CD4-positive, alpha-beta T cell treated with Interleukin-21 for 1 hour (primary cell): Measurements from ENCODE around the gene FADS3.
"Not testable (repeated sequence)": the region's sequence is repeated elsewhere in the genome, so short reads cannot be mapped to it uniquely, and the experiment has no call there.

Experiments used
- DNase-seq: peaks from one replicate; pipeline ENCODE4 v3.0.0-alpha.2; 2020

The FADS3 gene

DNA sequence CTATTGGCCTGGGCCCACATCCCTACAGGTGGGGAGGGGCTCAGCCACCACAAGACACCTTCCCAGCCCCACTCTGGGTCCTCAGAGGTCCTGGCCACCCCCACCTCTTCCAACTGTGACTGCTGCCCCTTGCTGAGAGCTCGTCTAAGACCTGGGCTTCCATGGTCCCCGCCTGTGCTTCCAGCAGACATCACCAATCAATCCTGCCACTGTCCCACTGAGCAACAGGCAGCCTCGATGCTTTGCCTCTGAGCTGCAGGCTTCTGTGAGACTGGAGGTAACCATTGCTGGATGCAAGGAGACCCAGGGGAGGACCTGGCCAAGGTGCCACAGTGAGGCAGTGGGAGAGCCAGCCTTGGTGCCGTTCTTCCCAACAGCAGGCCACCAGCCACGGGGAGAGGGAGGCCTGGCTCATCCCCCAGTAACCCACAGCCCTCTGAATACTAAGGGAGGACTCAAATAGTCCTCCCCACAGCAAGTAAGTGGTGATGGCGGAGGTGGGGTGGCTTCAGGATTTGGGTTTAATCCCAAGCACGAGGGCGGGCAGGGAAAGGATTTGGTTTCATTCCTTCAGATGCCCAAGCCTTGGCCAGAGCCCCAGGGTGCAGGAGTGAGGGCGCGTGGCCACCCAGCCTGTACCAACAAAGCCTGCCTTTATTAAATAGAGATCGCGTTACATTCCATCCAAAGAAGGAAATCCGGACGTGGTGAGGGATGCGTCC lies 5.5 kb upstream of the FADS3 start:
- no peak for DNase-seq

DNA sequence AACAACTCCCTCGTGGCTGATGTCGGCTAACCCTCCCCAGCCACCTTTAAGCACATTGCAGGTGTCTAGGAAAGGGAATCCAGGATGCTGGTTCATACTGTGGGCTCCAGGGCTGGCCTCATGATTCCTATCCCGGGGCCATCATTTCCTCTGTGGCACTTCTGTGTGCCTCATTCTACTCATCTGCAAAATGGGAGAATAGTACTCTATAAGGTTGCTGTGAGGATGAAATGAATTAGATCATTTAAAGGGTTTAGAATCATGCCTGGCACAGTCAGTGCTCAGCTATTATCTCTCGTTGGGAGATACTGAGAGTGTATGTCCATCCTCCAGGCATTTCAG lies 4.3 kb upstream of the FADS3 start:
- DNase-seq, result no peak

GRCh38 chr11:61895046-61895717 lies 3.8 kb upstream of the FADS3 start:
- no peak for DNase-seq

DNA sequence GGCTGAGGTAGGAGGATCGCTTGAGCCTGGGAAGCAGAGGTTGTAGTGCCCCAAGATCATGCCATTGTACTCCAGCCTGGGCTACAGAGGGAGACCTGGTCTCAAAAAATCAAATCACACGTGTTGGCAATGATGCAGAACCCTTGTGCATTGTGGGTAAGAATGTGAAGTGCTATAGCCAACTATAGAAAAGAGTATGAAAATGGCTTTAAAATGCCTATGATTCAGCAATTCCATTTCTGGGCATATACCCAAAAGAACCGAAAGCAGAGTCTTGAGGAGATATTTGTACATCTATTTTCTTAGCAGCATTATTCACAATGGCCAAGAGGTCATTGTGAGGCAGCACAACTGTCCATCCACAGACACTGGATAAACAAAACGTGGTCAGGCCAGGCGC lies 2.6 kb upstream of the FADS3 start:
- no peak for DNase-seq

- DNase-seq, result no peak
Observed at GRCh38 chr11:61892085-61892370, 683 bp upstream of the FADS3 start.

DNA sequence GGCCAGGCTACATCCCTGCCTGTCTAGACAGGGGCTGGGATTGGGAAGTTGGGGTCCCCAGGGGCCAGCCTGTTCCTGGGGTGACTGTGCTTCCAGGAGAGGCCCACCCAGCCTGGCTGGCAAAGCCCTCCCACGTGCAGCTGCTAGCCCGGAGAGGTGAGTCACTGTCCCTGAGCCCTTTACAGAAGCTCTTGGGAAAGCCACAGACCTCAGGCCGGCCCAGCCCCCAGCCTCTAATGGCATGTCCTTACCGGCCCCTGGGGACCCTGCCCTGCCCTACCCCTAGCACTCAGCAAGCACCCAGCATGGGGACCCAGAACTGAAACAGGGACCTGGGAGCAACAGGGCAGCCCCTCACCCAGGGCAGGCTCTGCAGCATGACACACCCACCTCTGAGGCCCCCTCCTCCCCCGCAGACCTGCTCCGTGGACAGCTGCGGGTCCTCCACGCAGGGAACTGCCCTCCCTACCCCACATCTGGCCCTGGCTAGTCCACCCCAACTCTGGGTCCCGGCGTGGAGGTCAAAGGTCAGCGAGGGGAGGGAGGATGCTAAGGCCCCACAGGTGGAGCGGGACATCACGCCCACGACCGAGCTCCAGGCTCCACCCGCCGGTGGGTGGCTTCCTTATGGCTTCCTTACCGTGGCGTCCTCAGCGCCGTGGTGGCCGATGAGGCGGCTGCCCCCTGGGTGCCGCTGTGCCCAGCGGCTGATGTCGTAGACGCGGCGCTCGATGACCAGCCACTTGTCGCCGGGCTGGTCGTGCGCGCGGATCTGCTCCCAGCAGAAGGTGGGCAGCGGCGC lies 615 bp downstream of the FADS3 start:
- DNase-seq, result peak; percentile 37

GRCh38 chr11:61889831-61890230 lies 1.5 kb downstream of the FADS3 start:
- no peak for DNase-seq

- DNase-seq, result no peak
Observed at GRCh38 chr11:61888590-61888989, 2.8 kb downstream of the FADS3 start.

DNA sequence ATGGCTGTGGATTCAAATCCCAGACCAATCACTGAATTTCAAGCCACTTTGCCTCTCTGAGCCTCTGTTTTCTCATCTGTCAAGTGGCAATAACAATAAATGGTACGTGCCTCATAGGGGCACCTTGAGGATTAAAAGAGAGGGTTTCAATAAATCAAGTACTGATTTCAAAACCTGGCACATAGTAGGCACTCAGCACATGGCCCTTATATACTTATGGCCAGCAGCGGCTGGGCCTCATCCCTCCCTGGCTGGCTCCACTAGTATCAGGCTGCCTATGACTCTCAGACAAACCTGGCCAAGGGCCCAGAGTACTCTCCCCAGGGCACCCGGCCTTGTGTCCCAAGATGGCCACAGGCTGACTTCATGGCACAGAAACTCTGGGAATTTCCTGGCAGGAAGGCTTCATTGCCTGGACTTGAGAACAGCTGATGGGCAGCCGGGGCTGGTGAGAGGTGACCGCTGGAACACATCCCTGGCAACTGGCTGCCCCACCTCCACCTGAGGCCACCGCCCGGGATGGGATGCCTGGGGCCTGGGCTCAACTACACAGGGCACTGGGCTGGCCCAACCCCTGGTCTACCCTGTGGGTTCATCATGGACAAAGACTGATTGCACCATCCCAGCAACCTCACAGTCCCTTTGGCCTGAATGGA lies 3.4 kb downstream of the FADS3 start:
- no peak for DNase-seq

GRCh38 chr11:61886643-61887042 lies 4.7 kb downstream of the FADS3 start:
- DNase-seq, result no peak

DNA sequence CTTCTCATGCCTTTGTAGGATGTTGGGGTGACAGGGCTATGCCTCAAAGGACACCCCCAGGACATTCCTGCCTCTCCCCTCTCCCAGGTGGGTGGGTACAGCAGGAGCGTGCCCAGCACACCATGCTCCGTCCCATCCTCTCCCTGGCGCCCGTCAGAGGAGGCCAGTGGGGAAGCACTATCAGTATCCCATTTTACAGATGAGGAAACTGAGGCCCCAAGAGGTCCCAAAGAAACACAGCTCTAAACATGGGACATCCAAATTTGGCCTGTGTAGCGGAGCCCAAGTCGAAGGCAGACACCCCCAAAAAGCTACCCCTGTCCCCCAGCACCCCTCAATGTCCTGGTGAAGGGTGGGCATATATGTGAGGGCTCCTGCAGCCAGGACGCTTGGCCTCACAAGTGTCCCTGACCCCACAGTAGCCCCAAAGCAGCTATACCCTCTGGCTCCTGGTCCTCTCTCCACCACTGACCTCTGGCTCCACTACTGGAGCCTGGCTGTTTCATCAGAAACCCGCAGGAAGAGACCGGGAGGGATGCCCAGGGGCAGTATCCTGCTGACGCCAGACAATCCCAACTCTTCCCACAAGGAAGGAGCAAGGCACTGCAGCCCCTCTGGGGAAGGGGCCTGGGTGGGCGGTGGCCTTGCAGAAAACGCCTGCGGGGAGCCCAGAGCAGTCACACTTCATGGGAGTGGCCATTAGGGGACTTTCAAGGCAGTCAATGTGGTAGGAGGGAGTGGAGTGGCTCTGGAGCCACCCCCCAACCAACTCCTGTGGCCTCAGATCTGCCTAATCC lies 5.4 kb downstream of the FADS3 start:
- DNase-seq, result no peak

DNA sequence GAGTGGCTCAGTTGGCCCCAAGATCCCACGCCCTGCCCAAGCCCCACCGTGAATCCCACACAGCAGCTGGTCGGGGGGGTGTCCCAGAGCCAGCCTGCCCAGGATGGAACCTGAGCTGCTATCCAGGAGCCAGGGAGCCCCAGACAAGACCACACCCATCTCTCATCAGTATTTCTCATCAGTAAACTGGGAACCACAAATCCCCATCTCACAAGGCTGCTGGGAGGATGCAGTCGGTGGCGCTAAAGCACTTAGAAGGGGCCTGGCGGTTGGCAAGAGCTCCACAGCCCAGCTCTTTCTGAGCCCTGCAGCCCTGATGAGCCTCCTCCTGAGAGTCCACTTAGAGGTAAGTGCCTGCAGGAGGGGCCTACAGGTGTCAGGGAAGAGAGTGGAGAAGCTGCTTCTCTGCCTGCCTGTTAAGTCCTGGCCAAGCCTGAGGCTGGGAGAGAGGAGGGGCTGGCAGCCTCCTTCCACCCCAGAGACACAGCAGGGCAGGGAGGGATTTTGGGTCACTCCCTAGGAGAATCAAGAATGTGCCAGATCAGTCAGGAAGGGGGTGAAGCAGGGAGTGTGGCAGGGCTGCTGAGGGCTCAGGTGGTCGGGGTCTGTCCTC lies 6.1 kb downstream of the FADS3 start:
- DNase-seq, result no peak

DNA sequence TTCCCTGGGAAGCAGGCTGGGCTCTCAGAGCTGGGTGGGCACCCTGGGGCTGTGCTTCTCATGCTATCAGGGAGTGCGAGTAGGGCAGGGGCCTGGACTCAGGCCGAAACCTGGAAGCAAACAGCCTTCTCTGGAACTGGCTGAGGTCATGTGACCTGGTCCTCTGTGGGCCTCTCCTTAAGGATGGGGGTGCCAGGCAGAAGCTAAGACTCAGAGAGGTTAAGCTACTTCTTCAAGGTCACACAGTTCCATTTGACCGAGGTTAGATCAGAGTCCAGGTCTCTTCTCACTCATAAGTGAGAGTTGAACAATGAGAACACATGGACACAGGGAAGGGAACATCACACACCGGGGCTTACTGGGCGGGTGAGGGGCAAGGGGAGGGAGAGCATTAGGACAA lies 7.4 kb downstream of the FADS3 start:
- no peak for DNase-seq

DNA sequence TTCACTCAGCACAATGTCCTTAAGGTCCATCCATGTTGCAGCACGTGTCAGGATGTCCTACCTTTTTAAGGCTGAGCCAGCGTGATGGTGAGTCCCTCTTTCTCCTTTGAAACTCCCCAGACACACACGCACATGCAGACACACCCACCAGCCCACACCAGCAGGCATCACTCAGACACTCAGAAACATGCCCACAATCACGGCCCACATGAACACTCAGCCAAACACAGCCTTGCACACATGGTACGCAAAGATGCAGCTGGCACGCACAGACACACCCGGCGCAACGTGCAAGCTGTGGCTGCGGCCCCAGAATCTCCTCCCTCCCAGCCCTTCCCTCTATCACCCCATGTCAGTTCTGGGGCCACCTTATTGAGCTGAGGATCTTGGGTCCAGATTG lies 8.0 kb downstream of the FADS3 start:
- no peak for DNase-seq

GRCh38 chr11:61882879-61883278 lies 8.5 kb downstream of the FADS3 start:
- DNase-seq, result no peak

GRCh38 chr11:61882267-61882666 lies 9.1 kb downstream of the FADS3 start:
- DNase-seq, result not testable (repeated sequence)

DNA sequence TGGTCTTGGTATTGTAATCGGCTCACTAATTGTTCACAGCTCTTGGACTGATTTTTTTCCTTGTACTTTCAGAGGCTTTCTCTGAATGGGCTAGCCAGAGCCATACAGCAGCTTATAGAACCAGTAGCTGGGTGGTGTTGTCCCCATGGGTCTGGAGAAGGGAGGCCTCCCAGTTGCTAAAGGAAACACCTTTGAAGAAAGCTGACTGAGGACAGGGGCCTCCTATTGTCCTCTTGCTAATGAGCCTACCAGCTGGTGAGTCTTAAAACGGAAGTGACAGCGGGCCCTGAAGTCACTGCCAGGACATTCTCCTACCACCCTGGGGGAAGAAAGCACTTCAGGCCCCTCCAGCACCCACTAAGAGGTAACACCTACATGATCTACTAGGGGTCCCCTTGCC lies 9.9 kb downstream of the FADS3 start:
- no peak for DNase-seq

GRCh38 chr11:61880454-61880853 lies 10.9 kb downstream of the FADS3 start:
- DNase-seq, result no peak

- no peak for DNase-seq
Observed at GRCh38 chr11:61880031-61880430, 11.3 kb downstream of the FADS3 start.

DNA sequence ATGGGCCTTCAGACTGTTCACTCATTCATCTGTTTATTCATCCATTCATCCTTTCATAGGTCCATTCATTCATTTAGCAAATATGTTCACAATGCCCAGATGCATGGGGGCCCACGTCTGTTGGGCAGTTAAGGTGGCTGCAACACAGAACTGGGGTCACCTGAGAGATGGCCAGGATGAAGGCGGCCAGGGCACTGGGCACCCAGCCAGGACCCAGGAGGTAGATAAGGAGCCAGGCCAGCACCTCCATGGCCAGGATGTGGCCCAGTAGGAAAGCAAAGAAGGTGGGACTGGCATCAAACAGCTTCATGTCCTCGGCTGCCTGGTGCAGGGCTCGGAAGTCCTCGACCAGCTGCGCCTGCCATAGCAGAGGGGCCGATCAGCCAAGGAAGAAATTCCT lies 12.2 kb downstream of the FADS3 start:
- no peak for DNase-seq

DNA sequence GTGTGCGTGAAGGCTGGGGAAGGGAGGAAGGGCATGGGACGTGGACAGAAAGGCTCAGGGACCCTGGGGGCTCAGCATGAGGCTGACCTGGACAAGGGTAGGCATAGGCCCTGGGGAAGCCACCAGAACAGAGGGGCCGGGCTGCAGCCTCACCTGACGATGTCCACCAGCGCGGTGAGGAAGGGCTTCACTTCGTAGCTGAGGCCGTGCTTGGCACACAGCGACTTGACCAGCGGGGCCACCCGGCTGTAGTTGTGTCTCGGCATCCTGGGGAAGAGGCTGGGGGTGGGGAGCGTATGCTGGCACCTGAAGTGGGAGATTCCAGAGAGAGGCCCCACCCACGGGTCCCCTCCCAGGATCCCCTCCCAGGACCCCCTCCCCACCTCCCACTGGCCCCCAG lies 15.6 kb downstream of the FADS3 start:
- no peak for DNase-seq

DNA sequence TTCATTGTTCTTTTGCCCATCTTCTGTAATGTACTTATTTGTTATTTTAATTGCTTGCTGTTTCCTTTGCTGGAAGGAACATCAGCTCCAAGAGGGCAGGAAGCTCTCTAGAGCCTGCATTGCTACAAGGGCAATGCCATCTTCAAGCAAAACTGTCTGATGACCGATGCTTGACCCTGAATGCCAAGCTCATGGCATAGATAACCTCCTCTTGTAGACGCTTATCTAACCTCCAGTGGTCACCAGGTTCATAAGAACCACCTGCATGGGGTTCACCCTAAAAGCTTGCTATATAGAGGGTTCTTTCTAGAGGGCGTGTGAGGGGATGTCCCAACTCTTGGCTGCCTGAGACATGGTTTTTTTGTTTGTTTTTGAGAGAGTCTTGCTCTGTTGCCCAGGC lies 16.5 kb downstream of the FADS3 start:
- no peak for DNase-seq

DNA sequence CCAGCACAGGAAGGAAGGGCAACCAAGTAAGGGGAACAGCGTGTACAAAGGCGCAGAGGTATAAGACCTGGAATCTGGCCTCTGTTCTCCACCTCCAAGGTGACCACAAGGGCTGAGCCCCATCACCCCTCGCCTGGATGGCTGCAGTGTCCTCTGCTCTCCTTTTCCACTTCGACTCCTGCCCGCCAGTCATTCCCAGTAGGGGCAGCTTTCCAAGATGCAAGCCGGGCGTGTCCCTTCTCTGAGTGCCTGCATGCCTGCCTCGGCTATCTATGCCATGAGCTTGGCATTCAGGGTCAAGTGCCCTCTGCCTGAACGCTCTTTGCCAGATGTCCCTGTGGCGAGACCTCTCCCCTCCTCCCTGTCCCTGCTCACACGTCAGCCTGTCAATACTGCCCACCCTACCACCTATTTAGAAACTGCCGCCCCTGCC lies 17.0 kb downstream of the FADS3 start:
- no peak for DNase-seq
